Stomach (tissue), 19 donors: Measurements from ENCODE around the gene HJURP. TPM values are rescaled to one million over a fixed set of nuclear protein-coding genes. Genes with fewer than 3 reads are reported as not detected.
"Not testable (repeated sequence)": the region's sequence is repeated elsewhere in the genome, so short reads cannot be mapped to it uniquely, and the experiment has no call there.

Source experiments
- DNase-seq, 2 donors: peaks; one replicate each; pipeline versions ENCODE4 v3.0.0 to v3.0.0-alpha.2; 2013 to 2019
- H3K27ac ChIP-seq, 5 donors: fragments of 200-600 bp in 4 of 5; sonication (generic) in 4 of 5; one replicate each; pipeline ENCODE4 v1.5.1; 2013 to 2019; ENCODE audit warnings: mild to moderate bottlenecking in 1 of 5, moderate library complexity in 1 of 5
- H3K27me3 ChIP-seq, 3 donors: fragments of 200-600 bp; sonication (generic); one replicate each; pipeline ENCODE4 v1.5.1; 2017 to 2019; ENCODE audit warnings: mixed run types in 1 of 3
- H3K36me3 ChIP-seq, 4 donors: fragments of 200-600 bp; sonication (generic); 1 replicate in 3 of 4; 2 replicates in 1 of 4; pipeline ENCODE4 v1.5.1; 2016 to 2019
- H3K4me1 ChIP-seq, 4 donors: fragments of 200-600 bp; sonication (generic); one replicate each; pipeline ENCODE4 v1.5.1; 2016 to 2019
- H3K4me3 ChIP-seq, 4 donors: fragments of 200-600 bp; sonication (generic) in 3 of 4; one replicate each; pipeline ENCODE4 v1.5.1; 2016 to 2019; ENCODE audit warnings: mild to moderate bottlenecking in 1 of 4
- H3K9me3 ChIP-seq, 4 donors: fragments of 200-600 bp; sonication (generic); one replicate each; pipeline ENCODE4 v1.5.1; 2016 to 2019
- CTCF ChIP-seq, 7 experiments: fragments of 450-650 bp in 4 of 7; fragments of 200-600 bp in 3 of 7; sonication (generic) in 3 of 7; IDR thresholded peaks; one replicate each; pipeline ENCODE4 v1.5.1; 2016 to 2019; ENCODE audit warnings: antibody characterized with exemption in 7 of 7, control low read depth in 2 of 7, mild to moderate bottlenecking in 1 of 7
- EP300 ChIP-seq: sonication (generic); formaldehyde crosslinking; IDR thresholded peaks from one replicate; pipeline ENCODE4 v1.6.1; 2017; ENCODE audit warnings: antibody characterized with exemption
- POLR2A ChIP-seq, 4 donors: fragments of 450-650 bp; IDR thresholded peaks; one replicate each; pipeline ENCODE4 v1.6.1; 2016; ENCODE audit warnings: antibody characterized with exemption in 4 of 4, control low read depth in 2 of 4, mild to moderate bottlenecking in 1 of 4, moderate library complexity in 1 of 4
- POLR2AphosphoS5 ChIP-seq, 3 donors: sonication (generic); formaldehyde crosslinking; IDR thresholded peaks; one replicate each; pipeline ENCODE4 v1.6.1; 2016; ENCODE audit warnings: antibody characterized with exemption in 3 of 3
- WGBS, 5 donors: extraction: QIAGEN DNeasy Blood & Tissue Kit in 3 of 5; methylation state at CpG; one replicate each; pipeline versions ENCODE4 v1.1.5 to v1.1.7; 2013 to 2018; 5-methylcytosine and 5-hydroxymethylcytosine counted together
- intact Hi-C: fragments of 100-400 bp; cut with DNase I; formaldehyde crosslinking; loops from one replicate; pipeline ENCODE4 v1.15.1; 2023; ENCODE audit warnings: low total_unique reads
- long read RNA-seq, 10 donors: transcript quantifications; one replicate each; lab custom pipeline, GENCODE V29; 2026
- polyA plus RNA-seq, 3 donors: library from polyadenylated mRNA; stranded (reverse); fragments of 200-250 nt; gene quantifications; one replicate each; pipeline ENCODE4 v1.2.3, GENCODE V29; 2013
- total RNA-seq, 5 donors: library from RNA; depleted of rRNA; stranded (reverse); fragments of >200 nt; gene quantifications; one replicate each; pipeline versions ENCODE4 v1.1.0 to v1.2.3, GENCODE V29; 2014 to 2016
- donor health status: healthy with polysubstance abuse.
- donor health status: Bipolar disorder and iron deficiency.
- donor health status: healthy.

The HJURP gene
- total RNA-seq (10 to 100 TPM in 1 of 5 donors, 1 to 10 TPM in 4; 2.0 to 28.3 (median 3.3) TPM), polyA plus RNA-seq (1 to 10 TPM; 1.2 to 6.6 (median 2.7) TPM)
- long read RNA-seq, donor 1: 0 reads
- long read RNA-seq, donor 2, partial matches to known transcripts: 0 of 3 reads
- long read RNA-seq, donor 2, other reads (novel, unspliced or antisense): 0 of 3 reads
- long read RNA-seq, donor 3, partial matches to known transcripts: 0 of 1 reads
- long read RNA-seq, donor 3, other reads (novel, unspliced or antisense): 0 of 1 reads
- long read RNA-seq, donor 4: 0 reads
- long read RNA-seq, donor 5: 0 reads
- long read RNA-seq, donor 6: 0 reads
- long read RNA-seq, donor 7, partial matches to known transcripts: 5 of 6 reads
- long read RNA-seq, donor 7, other reads (novel, unspliced or antisense): 0 of 6 reads
- long read RNA-seq, donor 8: 0 reads
- long read RNA-seq, donor 9, partial matches to known transcripts: 6 of 7 reads
- long read RNA-seq, donor 9, other reads (novel, unspliced or antisense): 0 of 7 reads
- long read RNA-seq, donor 10: 0 reads

- peak within 1 kb of the TSS; percentile 11 to 82 (median 59) for H3K27ac ChIP-seq
These were observed at the start of gene HJURP for GRCh38 chr2:233854241-233854981. HJURP (minus strand) TSS chr2:233854535; CDS start chr2:233854500, 35 bp downstream.

GRCh38 chr2:233901884-233902283, 47.5 kb upstream of the HJURP start:
- Histone ChIP-seq H3K27ac (peak overlapping the region in 1 of 5 donors; percentile 49), H3K4me3 (no peak overlapping the region), H3K27me3 (peaks cover 0 to 9% (median 0%) of the 10 kb centered on the region in 3 donors), H3K9me3 (no peaks in the 10 kb centered on the region), H3K4me1 (peaks cover 0 to 13% (median 3%) of the 10 kb centered on the region in 4 donors), H3K36me3 (no peaks in the 10 kb centered on the region)
- DNase-seq: no peak
- WGBS, 5 donors: 72 to 83% (median 79%) methylated on average over 3 to 4 of the region's 4 CpGs
- no peak for TF ChIP-seq CTCF (IDR thresholded peaks at IDR 0.05)
- no peak for TF ChIP-seq POLR2AphosphoS5 (IDR thresholded peaks at IDR 0.05)
- no peak for TF ChIP-seq POLR2A (IDR thresholded peaks at IDR 0.05)
- TF ChIP-seq EP300: no peak
- intact Hi-C loops: no loop called here

More at GRCh38 chr2:233854241-233854981, at the start of gene HJURP:
- H3K36me3 ChIP-seq: no peaks in the 10 kb centered on the region
- H3K4me1 ChIP-seq: peaks cover 8 to 36% (median 16%) of the 10 kb centered on the region in 4 donors
- H3K9me3 ChIP-seq: no peaks in the 10 kb centered on the region
- peak within 1 kb of the TSS; percentile 55 to 93 (median 74) for H3K4me3 ChIP-seq
- TF ChIP-seq CTCF (IDR thresholded peaks at IDR 0.05) (no peak), POLR2AphosphoS5 (IDR thresholded peaks at IDR 0.05) (peak; percentile 19 to 88 (median 79)), POLR2A (IDR thresholded peaks at IDR 0.05) (peak in 1 of 4 donors; percentile 17), EP300 (no peak)
- DNase-seq: peak; percentile 93 to 98
- intact Hi-C loops: no loop called here
- 0 to 1% (median 1%) methylated on average over 42 to 60 of the region's 60 CpGs for WGBS, 5 donors
- H3K27me3 ChIP-seq: peaks cover 0 to 16% (median 4%) of the 10 kb centered on the region in 3 donors

- Histone ChIP-seq H3K27ac (peak overlapping the region in 1 of 5 donors; percentile 49), H3K27me3 (peaks cover 0 to 9% (median 0%) of the 10 kb centered on the region in 3 donors), H3K4me3 (no peak overlapping the region), H3K9me3 (no peaks in the 10 kb centered on the region), H3K4me1 (peaks cover 0 to 13% (median 3%) of the 10 kb centered on the region in 4 donors), H3K36me3 (no peaks in the 10 kb centered on the region)
- WGBS, 5 donors: 34 to 56% (median 46%) methylated on average over 4 of the region's 4 CpGs
- TF ChIP-seq CTCF (IDR thresholded peaks at IDR 0.05): no peak
- no peak for TF ChIP-seq POLR2A (IDR thresholded peaks at IDR 0.05)
- TF ChIP-seq POLR2AphosphoS5 (IDR thresholded peaks at IDR 0.05): no peak
- no peak for TF ChIP-seq EP300
- intact Hi-C loops: no loop called here
- peak in 1 of 2 donors; percentile 59 for DNase-seq
These were observed 47.0 kb upstream of the HJURP start for GRCh38 chr2:233901367-233901766.

- WGBS, 5 donors: 72 to 81% (median 77%) methylated on average over 2 of the region's 2 CpGs
- H3K27ac ChIP-seq, H3K4me1 ChIP-seq, H3K27me3 ChIP-seq, DNase-seq, H3K4me3 ChIP-seq, intact Hi-C loops, H3K9me3 ChIP-seq, H3K36me3 ChIP-seq: not testable (repeated sequence)
These were observed 41.9 kb upstream of the HJURP start for GRCh38 chr2:233896253-233896652.
